Activated naive CD4-positive, alpha-beta T cell treated with anti-CD3 and anti-CD28 coated beads for 36 hours (primary cell): ENCODE data around the gene KIF17. TPM values are rescaled to one million over a fixed set of nuclear protein-coding genes. Genes with fewer than 3 reads are reported as not detected.
"Not testable (repeated sequence)": the region's sequence is repeated elsewhere in the genome, so short reads cannot be mapped to it uniquely, and the experiment has no call there.

Experiments used
- CTCF ChIA-PET: fragments of 350-600 bp; sonication (Branson Sonifier 250); formaldehyde crosslinking; loops from one replicate; lab custom pipeline; 2021; ENCODE audit warnings: antibody characterized with exemption; lab: Charles Lee
- DNase-seq: peaks from one replicate; pipeline ENCODE4 v3.0.0-alpha.2; 2020
- H3K27ac Mint-ChIP-seq: one replicate; pipeline ENCODE4 v1.8.0; 2021; ENCODE audit warnings: mild to moderate bottlenecking, mixed read lengths
- H3K27me3 Mint-ChIP-seq: one replicate; pipeline ENCODE4 v1.8.0; 2021; ENCODE audit warnings: low read depth, mixed read lengths
- H3K36me3 Mint-ChIP-seq: one replicate; pipeline ENCODE4 v1.8.0; 2021; ENCODE audit warnings: low read depth, mixed read lengths
- H3K4me1 Mint-ChIP-seq: one replicate; pipeline ENCODE4 v1.8.0; 2021; ENCODE audit warnings: low read depth, mixed read lengths
- H3K4me3 Mint-ChIP-seq: one replicate; pipeline ENCODE4 v1.8.0; 2021; ENCODE audit warnings: mild to moderate bottlenecking, moderate library complexity, mixed read lengths
- H3K9me3 Mint-ChIP-seq: one replicate; pipeline ENCODE4 v1.8.0; 2021; ENCODE audit warnings: mixed read lengths
- intact Hi-C: fragments of 100-400 bp; cut with micrococcal nuclease; formaldehyde crosslinking; loops from one replicate; pipeline ENCODE4 v1.15.1; 2023
- total RNA-seq, 2 experiments: library from RNA; stranded (reverse); gene quantifications; one replicate each; pipeline ENCODE4 v1.2.3, GENCODE V29; 2021

The KIF17 gene
- total RNA-seq, 2 experiments from 2014 or later, result not detected

DNA sequence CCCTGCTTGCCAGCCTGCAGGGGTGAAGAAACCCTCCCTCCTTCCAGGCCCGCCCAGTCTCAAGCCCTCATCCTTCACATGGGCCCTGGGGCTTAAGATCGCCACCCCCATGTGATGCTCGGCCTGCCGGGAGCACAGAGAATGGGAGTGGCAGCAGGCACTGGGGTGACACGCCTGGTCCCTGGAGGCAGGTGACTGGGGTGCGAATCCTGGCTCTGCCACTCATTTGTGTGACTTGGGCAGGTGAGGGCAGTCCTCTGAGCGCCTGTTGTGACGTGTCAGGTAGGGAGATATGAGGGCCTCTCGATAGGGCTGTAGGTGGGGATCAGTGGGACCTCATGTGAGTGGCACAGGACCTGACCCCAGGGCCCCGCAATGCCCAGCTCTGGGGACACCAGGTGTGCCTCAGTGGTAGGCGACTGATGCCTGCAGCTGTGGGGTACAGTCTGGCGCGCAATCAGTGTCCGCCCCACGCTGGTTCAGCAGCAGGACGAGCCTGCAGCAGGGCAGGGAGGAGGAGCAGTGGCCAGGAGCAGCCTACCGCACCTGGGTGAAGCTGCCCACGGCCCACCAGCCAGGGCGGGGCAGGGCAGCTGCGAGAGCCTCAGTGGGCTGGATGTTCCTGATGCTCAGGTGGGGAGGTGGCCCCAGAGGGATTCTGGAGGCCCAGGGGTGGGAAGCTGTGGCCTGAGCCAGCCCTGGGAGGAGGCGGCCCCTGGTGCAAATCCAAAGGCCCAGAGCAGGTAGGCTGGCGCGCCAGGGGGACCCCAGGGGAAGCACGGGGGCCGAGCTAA, 8.5 kb upstream of the KIF17 start:
- no peak for DNase-seq
- no peaks in the 10 kb centered on the region for H3K36me3 Mint-ChIP-seq

DNA sequence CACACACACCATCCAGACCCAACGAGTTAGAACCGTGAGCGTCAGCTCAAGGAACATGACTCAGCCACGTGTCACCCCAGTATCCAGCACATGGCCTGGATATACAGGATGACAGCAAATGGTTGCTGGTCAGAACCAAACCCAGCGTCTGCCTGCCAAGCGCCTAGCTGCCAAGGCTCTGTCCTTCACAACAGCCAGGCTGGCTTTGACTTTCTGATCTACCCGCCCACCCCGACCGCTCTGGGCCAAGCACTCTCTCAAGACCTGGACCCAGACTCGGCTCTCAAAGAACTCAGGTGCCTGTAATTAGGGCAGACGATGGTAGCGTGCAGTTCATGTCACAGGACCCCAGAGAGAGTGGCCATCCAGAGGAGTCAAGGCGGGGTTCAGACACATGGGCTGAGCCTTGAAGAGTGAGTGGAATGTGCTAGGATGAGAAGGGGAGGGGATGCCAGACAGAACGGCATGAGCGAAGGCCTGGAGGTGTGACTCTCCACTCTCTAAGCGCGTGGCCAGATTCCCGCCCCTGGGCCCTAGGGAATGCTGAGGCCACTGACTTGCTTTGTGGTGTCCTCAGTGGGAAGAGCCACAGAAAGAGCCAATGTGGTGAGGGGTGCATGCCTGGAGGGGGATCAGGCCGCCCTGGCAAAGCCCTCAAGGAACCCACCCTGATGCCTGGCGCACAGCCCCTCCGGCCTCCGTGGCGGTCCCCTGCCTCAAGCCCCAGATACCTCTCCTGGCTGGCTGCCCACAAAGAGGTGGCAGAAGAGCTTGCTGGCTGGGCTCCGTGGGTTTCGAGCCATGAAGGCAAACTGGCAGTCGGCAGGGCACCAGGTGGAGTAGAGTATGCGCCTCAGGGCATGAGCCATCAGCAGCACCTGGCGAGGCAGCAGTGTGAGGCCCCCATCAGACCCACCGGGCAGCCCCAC, 7.6 kb upstream of the KIF17 start:
- Mint-ChIP-seq H3K27me3 (peaks cover 16% of the 10 kb centered on the region), H3K4me3 (no peak overlapping the region), H3K27ac (no peak overlapping the region), H3K4me1 (no peaks in the 10 kb centered on the region), H3K9me3 (no peaks in the 10 kb centered on the region), H3K36me3 (no peaks in the 10 kb centered on the region)
- no peak for DNase-seq
- CTCF ChIA-PET, result no interaction called here
- intact Hi-C loops, result no loop called here

More for the DNA sequence above, 8.5 kb upstream of the KIF17 start:
- Mint-ChIP-seq H3K27ac (no peak overlapping the region), H3K9me3 (no peaks in the 10 kb centered on the region), H3K4me3 (no peak overlapping the region), H3K4me1 (no peaks in the 10 kb centered on the region), H3K27me3 (peaks cover 25% of the 10 kb centered on the region)
- intact Hi-C loops, result no loop called here
- CTCF ChIA-PET, result no interaction called here

DNA sequence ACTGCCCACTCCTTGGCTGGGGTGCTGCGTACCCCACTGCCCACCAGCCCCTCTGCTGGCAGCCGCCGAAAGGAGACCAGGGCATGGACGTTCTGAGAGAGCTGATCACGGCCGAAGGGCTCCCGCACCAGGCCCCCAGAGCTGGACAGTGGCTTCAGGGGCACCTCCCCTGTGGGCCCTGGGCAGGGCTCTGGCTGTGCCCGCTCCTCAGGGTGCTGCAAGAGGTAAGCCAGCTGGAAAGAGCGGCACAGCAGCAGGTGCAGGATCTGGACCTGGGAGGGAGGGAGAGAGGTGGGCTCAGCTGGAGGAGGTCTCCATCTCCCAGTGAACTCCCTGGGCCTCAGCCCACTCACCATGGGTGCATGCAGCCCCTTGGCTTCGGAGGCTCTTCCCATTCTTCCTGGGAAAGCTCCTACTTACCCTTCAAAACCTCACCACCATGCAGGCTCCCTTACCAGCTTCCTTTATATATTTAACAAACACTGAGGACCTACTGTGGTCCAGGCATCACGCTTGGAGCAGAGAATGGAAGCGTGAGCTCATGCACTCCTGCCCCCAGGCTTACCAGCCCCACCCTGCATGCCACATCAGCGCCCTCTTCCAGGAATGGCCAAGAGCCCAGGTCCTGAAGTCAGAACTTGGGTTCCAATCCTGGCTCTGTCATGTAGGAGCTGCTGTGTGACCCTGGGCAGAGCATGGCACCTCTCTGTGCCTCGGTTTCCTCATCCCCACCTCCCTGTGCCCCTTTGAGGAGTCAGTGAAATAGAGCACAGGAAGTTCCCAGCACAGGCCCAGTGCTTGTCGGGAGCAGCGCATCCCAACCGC, 6.8 kb upstream of the KIF17 start:
- CTCF ChIA-PET, result no interaction called here
- DNase-seq, result peak; percentile 1
- Mint-ChIP-seq H3K36me3 (no peaks in the 10 kb centered on the region), H3K4me3 (no peak overlapping the region), H3K9me3 (no peaks in the 10 kb centered on the region), H3K27me3 (peaks cover 10% of the 10 kb centered on the region), H3K27ac (no peak overlapping the region), H3K4me1 (no peaks in the 10 kb centered on the region)
- intact Hi-C loops, result no loop called here

DNA sequence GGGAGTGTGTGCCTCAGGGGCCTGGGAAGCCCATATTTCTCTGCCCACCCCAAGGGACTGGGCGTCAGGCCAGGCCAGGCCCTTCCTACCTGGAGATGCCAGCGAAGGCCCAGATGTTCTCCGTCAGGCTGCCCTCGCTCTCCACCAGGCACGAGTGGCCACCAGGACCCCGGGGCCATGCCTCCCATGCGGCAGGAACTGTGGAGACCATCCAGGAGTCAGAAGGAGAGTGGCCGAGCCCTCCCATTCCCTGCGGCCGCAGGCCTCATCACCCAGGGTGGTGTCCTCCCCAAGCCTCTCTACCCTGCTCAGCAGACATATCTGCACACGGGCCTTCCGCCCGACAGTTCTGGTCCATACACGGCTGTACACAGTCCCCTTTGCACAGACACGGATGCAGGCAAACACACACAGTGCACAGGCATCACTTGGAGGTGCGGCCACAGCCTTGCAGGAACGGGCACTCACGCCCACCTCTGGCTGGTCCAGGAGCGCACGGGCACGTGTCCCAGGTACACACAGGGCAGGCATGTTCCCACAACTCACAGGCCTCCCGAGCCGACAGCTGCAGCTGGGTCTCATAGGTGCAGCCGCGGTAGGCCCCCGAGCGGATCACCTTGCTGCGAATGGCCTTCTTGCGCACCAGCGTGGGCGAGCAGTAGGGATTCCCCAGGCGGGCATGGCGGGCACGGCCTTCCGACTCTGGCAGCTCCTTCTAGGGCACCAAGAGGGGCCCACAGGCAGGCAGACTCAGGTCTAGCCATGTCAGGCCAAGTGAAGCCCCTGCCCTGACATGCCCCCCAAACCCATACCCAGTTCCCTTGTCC, 5.9 kb upstream of the KIF17 start:
- intact Hi-C loops, result no loop called here
- Mint-ChIP-seq H3K9me3 (no peaks in the 10 kb centered on the region), H3K36me3 (no peaks in the 10 kb centered on the region), H3K27me3 (peaks cover 7% of the 10 kb centered on the region), H3K4me1 (no peaks in the 10 kb centered on the region), H3K27ac (no peak overlapping the region), H3K4me3 (no peak overlapping the region)
- CTCF ChIA-PET, result interaction anchor here (0.8 kb wide), 1 partner anchor 24 kb away, joined by 3 read pairs; no protein-coding TSS in a partner anchor
- peak; percentile 2 for DNase-seq

DNA sequence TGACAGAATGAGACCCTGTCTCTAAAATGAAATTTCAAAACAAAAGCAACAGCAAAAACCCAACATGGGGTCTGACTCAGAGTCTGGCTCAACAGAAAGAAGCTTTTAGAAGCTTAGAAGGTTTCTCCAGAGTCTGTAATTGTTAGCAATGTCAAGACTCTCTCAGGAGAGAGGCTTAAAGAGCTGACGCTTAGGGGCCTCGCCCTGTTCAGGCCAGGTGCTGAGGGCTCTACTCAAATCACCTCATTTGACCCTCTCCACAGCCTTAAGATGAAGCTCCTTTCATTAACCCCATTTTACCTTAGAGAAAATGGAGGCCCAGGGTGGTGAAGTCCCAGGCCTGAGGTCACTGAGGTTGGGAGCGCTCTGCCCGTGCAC, 5.3 kb upstream of the KIF17 start:
- no peak overlapping the region for H3K27ac Mint-ChIP-seq
- H3K9me3 Mint-ChIP-seq, result no peaks in the 10 kb centered on the region
- H3K4me1 Mint-ChIP-seq, result peaks cover 2% of the 10 kb centered on the region
- H3K4me3 Mint-ChIP-seq, result no peak overlapping the region
- peaks cover 10% of the 10 kb centered on the region for H3K27me3 Mint-ChIP-seq
- CTCF ChIA-PET, result interaction anchor here (0.8 kb wide), 1 partner anchor 24 kb away, joined by 3 read pairs; no protein-coding TSS in a partner anchor
- intact Hi-C loops, result no loop called here
- no peaks in the 10 kb centered on the region for H3K36me3 Mint-ChIP-seq
- DNase-seq, result no peak

DNA sequence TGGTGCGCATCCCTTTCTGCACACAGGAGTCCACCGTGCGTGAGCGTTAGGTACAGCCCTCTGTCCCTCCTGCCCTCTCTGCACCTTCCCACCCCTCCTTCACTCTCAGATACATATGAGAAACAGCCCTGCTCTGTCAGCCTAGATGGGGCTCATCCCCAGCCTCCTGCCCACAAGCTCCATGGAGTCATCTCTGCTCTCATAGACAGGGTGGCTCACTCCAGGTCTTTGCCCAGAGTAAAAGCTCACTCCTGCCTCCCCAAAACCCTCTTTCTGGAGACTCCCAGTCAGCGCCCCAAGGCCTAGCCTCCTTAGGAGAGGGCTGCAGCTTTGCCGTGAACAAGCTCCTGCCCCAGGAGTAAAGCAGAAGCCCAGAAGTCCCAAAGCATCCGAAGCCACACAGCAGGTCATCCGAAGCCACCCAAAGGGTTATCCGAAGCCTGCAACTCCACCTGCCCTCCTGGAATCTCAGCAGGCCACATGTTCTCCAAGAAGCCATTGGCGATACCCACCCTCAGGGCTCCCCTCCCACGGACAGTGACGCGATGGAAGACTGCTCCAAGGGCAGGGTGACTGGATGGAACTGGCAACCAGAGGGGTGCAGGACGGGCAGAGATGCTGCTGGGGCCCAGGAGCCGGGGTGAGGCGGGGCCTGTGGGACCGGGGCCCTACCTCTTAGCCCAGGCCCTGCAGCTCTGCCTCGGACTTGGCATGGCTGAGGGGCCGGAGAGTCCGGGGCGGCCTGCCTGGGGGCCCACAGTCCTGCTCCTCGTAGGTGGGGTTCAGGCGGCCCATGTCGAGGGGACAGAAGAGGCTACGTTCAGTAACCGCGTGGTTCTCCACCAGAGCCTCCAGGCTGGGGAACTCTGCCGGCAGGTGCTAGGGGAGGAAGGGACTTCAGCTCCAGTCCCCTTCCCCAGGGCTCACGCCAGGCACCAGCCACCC, 3.6 kb upstream of the KIF17 start:
- Mint-ChIP-seq H3K9me3 (no peaks in the 10 kb centered on the region), H3K4me3 (no peak overlapping the region), H3K36me3 (no peaks in the 10 kb centered on the region), H3K27ac (no peak overlapping the region), H3K4me1 (peaks cover 6% of the 10 kb centered on the region), H3K27me3 (peaks cover 15% of the 10 kb centered on the region)
- no peak for DNase-seq
- CTCF ChIA-PET, result interaction anchor here (1.0 kb wide), 1 partner anchor 19 kb away, joined by 3 read pairs; no protein-coding TSS in a partner anchor
- intact Hi-C loops, result no loop called here

DNA sequence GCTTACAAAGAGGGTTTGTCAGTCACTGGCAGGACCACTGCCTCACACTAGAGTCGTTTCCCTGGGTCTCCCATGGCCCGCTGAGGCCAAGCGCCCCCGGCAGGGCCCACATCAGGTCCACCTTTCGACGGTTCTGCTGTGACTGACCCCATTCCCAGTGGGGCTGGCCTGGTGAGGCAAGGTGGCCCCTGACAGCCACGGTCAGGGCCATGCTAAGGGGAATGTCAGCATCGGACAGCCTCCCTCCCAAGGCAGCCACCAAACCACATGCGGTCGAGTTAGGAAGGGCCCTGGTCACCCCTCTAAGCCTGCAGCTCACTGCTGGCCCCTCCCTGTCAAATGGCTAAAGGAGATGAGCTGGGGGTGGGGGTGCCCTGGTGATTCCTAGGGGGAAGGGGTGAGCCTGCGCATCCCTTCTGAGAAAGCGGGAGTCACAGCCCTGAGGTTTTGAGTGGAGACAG, 2.9 kb upstream of the KIF17 start:
- DNase-seq, result no peak
- Mint-ChIP-seq H3K36me3 (no peaks in the 10 kb centered on the region), H3K4me3 (no peak overlapping the region), H3K27ac (no peak overlapping the region), H3K27me3 (peaks cover 21% of the 10 kb centered on the region), H3K9me3 (no peaks in the 10 kb centered on the region), H3K4me1 (peaks cover 6% of the 10 kb centered on the region)
- intact Hi-C loops, result no loop called here
- CTCF ChIA-PET, result no interaction called here

DNA sequence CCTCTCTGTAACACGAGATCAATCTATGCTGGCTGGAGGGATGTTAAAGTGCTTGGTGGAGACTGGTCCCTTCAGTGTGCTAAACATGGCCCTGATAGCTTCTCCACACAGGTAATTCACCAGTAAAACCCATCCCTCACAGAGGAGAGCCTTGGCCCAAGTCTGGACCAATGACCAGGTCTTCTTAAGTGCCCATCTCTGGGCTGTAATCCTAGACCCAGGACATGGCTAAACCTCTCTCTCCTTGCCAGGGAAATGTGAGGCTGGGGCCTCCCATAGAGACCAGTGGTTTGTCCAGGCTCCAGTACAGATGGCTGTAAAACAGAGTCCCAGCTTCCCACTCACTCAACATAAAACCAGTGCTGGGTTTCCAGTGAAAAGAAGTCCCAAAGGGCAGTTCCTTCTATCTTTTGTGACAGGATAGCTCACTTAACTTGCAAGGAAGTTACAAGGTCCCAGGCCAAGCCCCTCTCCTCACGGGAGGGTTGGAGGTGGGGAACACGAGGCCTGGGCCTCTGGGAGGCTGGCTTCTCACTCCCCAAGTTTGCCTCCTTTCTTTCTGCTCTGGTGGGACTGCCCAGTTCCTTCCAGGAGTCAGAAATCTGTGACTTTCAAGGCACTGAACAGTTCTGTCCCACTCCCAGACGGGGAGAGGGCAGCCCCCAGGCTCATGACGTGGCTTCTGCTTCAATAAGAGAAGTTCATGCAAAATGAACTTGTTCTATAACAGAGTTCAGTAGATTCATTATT, 2.2 kb upstream of the KIF17 start:
- no peak overlapping the region for H3K4me3 Mint-ChIP-seq
- peaks cover 6% of the 10 kb centered on the region for H3K4me1 Mint-ChIP-seq
- no peak overlapping the region for H3K27ac Mint-ChIP-seq
- no peaks in the 10 kb centered on the region for H3K9me3 Mint-ChIP-seq
- no peaks in the 10 kb centered on the region for H3K36me3 Mint-ChIP-seq
- CTCF ChIA-PET, result interaction anchor here (0.6 kb wide), 1 partner anchor 625 kb away, joined by 3 read pairs; no protein-coding TSS in a partner anchor
- peaks cover 26% of the 10 kb centered on the region for H3K27me3 Mint-ChIP-seq
- intact Hi-C loops, result no loop called here
- no peak for DNase-seq

DNA sequence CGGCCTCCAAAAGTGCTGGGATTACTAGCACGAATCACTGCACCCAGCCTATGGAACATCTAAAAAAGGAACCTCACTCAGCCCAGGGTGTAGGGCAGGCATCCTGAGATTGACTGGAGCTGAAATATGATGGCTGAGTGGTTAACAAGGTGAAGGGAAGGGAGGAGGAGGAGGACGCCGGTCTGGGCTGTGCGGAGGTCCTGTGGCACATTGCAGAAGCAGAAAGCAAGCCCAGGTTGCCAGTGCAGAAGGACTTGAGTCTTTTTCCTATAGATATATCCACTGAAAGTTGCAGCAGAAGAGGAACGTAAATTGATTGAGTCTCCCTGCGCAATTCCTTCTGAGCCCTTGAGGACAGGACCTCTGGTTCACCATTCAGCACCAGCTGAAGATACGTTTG, 1.5 kb upstream of the KIF17 start:
- Mint-ChIP-seq H3K9me3 (no peaks in the 10 kb centered on the region), H3K36me3 (no peaks in the 10 kb centered on the region), H3K27ac (no peak overlapping the region), H3K4me3 (no peak overlapping the region), H3K27me3 (peaks cover 29% of the 10 kb centered on the region), H3K4me1 (peaks cover 6% of the 10 kb centered on the region)
- DNase-seq, result no peak
- CTCF ChIA-PET, result no interaction called here
- intact Hi-C loops, result no loop called here

DNA sequence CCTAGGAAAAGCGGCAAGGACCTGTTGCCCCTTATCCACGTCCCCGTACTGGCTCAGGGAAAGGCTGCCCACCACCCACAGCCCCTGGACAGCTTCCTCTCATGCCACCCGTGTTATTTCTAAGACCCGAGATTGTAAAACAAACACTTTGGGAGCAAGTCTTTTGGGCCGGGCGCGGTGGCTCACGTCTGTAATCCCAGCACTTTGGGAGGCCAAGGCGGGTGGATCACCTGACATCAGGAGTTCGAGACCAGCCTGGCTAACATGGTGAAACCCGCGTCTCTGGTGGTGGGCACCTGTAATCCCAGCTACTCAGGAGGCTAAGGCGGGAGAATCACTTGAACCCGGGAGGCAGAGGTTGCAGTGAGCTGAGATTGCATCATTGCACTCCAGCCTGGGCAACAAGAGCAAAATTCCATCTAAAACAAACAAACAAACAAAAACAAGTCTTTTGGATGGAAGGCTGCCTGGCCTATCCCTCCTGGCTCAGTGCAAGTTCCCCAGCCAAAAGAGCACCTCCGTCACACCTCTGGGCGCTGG, 606 bp upstream of the KIF17 start:
- H3K27ac Mint-ChIP-seq, intact Hi-C loops: not testable (repeated sequence)
- CTCF ChIA-PET, result interaction anchor here (0.8 kb wide), 1 partner anchor 477 kb away, joined by 3 read pairs; no protein-coding TSS in a partner anchor

More for the DNA sequence above, 606 bp upstream of the KIF17 start:
- not testable (repeated sequence) for DNase-seq, H3K9me3 Mint-ChIP-seq, H3K36me3 Mint-ChIP-seq, H3K4me1 Mint-ChIP-seq
- Mint-ChIP-seq H3K27me3 (peaks cover 29% of the 10 kb centered on the region), H3K4me3 (peak overlapping the region; percentile 41)
